DND-41 (cell line): ENCODE results near the gene LHFPL2.

ENCODE experiments used
- CTCF ChIP-seq: IDR thresholded peaks from 2 replicates; pipeline ENCODE4 v1.5.1; 2012; ENCODE audit warnings: borderline replicate concordance, low read length, moderate library complexity, mild to moderate bottlenecking; ENCODE audit not compliant: poor library complexity, severe bottlenecking; ENCODE audit errors: extremely low read depth
- EZH2 ChIP-seq: IDR thresholded peaks from 3 replicates; pipeline ENCODE4 v1.6.1; 2012; ENCODE audit warnings: borderline replicate concordance, low read depth, mild to moderate bottlenecking, moderate library complexity, low read length, inconsistent platforms; ENCODE audit not compliant: severe bottlenecking

GRCh38 chr5:78508186-78508765 is 140.3 kb downstream of the LHFPL2 start:
- TF ChIP-seq CTCF (no peak), EZH2 (no peak)
